ENCODE data around the gene WDR90. TPM values are rescaled to one million over a fixed set of nuclear protein-coding genes. Genes with fewer than 3 reads are reported as not detected.

WDR90 gene
- total RNA-seq, 1 experiment from 2014 or later, result 57.8 TPM

GRCh38 chr16:681746-682427, 32.7 kb downstream of the WDR90 start:
- H3K9me3 Mint-ChIP-seq (ENCODE audit: unreplicated experiment), result no peaks in the 10 kb centered on the region
- Histone ChIP-seq H3K9me3 (no peaks in the 10 kb centered on the region), H3K4me1 (peaks cover 37% of the 10 kb centered on the region), H3K4me3 (ENCODE audit: low read depth, low read length) (no peak overlapping the region; the same call in 1 of the 2 replicates), H3K36me3 (ENCODE audit: control insufficient read depth, insufficient read depth, low read length) (0 out of 2 replicates have a peak, but pooled peaks cover 4% of the 10 kb centered on the region), H3K27me3 (replicated peaks; ENCODE audit: control insufficient read depth, insufficient read depth, low read length) (no peaks in the 10 kb centered on the region)
- intact Hi-C loops (cut with micrococcal nuclease; ENCODE audit: unreplicated experiment), result no loop called here
- TF ChIP-seq CTCF (IDR thresholded peaks at IDR 0.05; ENCODE audit: insufficient read depth in 1 of 2, low read depth in 1 of 2, low read length in 1 of 2, severe bottlenecking in 1 of 2, unreplicated experiment in 1 of 2), result no peak
- TSS peak; percentile 70 for BruUV-seq (replicated peaks)
- CTCF ChIA-PET, result no interaction called here
- H3K36me3 Mint-ChIP-seq (ENCODE audit: insufficient read depth, unreplicated experiment), result peaks cover 66% of the 10 kb centered on the region
- DNase-seq, result no peak
- no peaks in the 10 kb centered on the region for H3K4me1 Mint-ChIP-seq (ENCODE audit: low read depth, unreplicated experiment)
- POLR2A ChIA-PET, result interaction anchor here (0.5 kb wide), 1 partner anchor 28 kb away, joined by 7 read pairs; no protein-coding TSS in a partner anchor
- peak overlapping the region; percentile 16 for H3K27ac Mint-ChIP-seq (ENCODE audit: unreplicated experiment)
- H3K27me3 Mint-ChIP-seq (ENCODE audit: insufficient read depth, unreplicated experiment), result no peaks in the 10 kb centered on the region
- H3K4me3 Mint-ChIP-seq (ENCODE audit: unreplicated experiment), result peak overlapping the region; percentile 79

- no peaks in the 10 kb centered on the region for H3K9me3 ChIP-seq
- no peak for TF ChIP-seq CTCF (IDR thresholded peaks at IDR 0.05; ENCODE audit: insufficient read depth in 1 of 2, low read depth in 1 of 2, low read length in 1 of 2, severe bottlenecking in 1 of 2, unreplicated experiment in 1 of 2)
- intact Hi-C loops (cut with micrococcal nuclease; ENCODE audit: unreplicated experiment), result no loop called here
- ChIA-PET CTCF (no interaction called here), POLR2A (no interaction called here)
- BruUV-seq (replicated peaks), result TSS peak; percentile 56
- peaks cover 66% of the 10 kb centered on the region for H3K36me3 Mint-ChIP-seq (ENCODE audit: insufficient read depth, unreplicated experiment)
- no peak for DNase-seq
- H3K27me3 ChIP-seq (replicated peaks; ENCODE audit: control insufficient read depth, insufficient read depth, low read length), result no peaks in the 10 kb centered on the region
- H3K4me1 ChIP-seq, result peaks cover 37% of the 10 kb centered on the region
- H3K9me3 Mint-ChIP-seq (ENCODE audit: unreplicated experiment), result no peaks in the 10 kb centered on the region
- peak overlapping the region; percentile 86; the same call in 1 of the 2 replicates for H3K4me3 ChIP-seq (ENCODE audit: low read depth, low read length)
- H3K36me3 ChIP-seq (ENCODE audit: control insufficient read depth, insufficient read depth, low read length), result 0 out of 2 replicates have a peak, but pooled peaks cover 4% of the 10 kb centered on the region
- no peaks in the 10 kb centered on the region for H3K27me3 Mint-ChIP-seq (ENCODE audit: insufficient read depth, unreplicated experiment)
- H3K4me3 Mint-ChIP-seq (ENCODE audit: unreplicated experiment), result peak overlapping the region; percentile 87
- no peaks in the 10 kb centered on the region for H3K4me1 Mint-ChIP-seq (ENCODE audit: low read depth, unreplicated experiment)
- peak overlapping the region; percentile 84 for H3K27ac Mint-ChIP-seq (ENCODE audit: unreplicated experiment)
Observed at GRCh38 chr16:682493-683395, 33.6 kb downstream of the WDR90 start.

GRCh38 chr16:683396-684070, 34.4 kb downstream of the WDR90 start:
- Histone ChIP-seq H3K36me3 (ENCODE audit: control insufficient read depth, insufficient read depth, low read length) (0 out of 2 replicates have a peak, but pooled peaks cover 4% of the 10 kb centered on the region), H3K27me3 (replicated peaks; ENCODE audit: control insufficient read depth, insufficient read depth, low read length) (no peaks in the 10 kb centered on the region), H3K4me3 (ENCODE audit: low read depth, low read length) (peak overlapping the region; percentile 86), H3K4me1 (peaks cover 37% of the 10 kb centered on the region), H3K9me3 (no peaks in the 10 kb centered on the region)
- Mint-ChIP-seq H3K27ac (ENCODE audit: unreplicated experiment) (peak overlapping the region; percentile 84), H3K4me3 (ENCODE audit: unreplicated experiment) (peak overlapping the region; percentile 87), H3K9me3 (ENCODE audit: unreplicated experiment) (no peaks in the 10 kb centered on the region), H3K27me3 (ENCODE audit: insufficient read depth, unreplicated experiment) (no peaks in the 10 kb centered on the region), H3K4me1 (ENCODE audit: low read depth, unreplicated experiment) (no peaks in the 10 kb centered on the region), H3K36me3 (ENCODE audit: insufficient read depth, unreplicated experiment) (peaks cover 60% of the 10 kb centered on the region)
- POLR2A ChIA-PET, result no interaction called here
- CTCF ChIA-PET, result no interaction called here
- BruUV-seq (replicated peaks), result no TSS peak
- no peak for DNase-seq
- no peak for TF ChIP-seq CTCF (IDR thresholded peaks at IDR 0.05; ENCODE audit: insufficient read depth in 1 of 2, low read depth in 1 of 2, low read length in 1 of 2, severe bottlenecking in 1 of 2, unreplicated experiment in 1 of 2)
- intact Hi-C loops (cut with micrococcal nuclease; ENCODE audit: unreplicated experiment), result no loop called here

All from Caco-2 (cell line).